Natural killer cell (primary cell): Measurements from ENCODE around the gene ZC3H15. TPM values are rescaled to one million over a fixed set of nuclear protein-coding genes. Genes with fewer than 3 reads are reported as not detected.

Experiments used
- ATAC-seq, 3 donors: fragments of 150-1000 bp in 2 of 3; fragments of 200-7000 bp in 1 of 3; cut with Tn5 transposase; 1 replicate in 1 of 3; 2 replicates in 2 of 3; pipeline ENCODE4 v1.10.0; 2021; ENCODE audit warnings: mild to moderate bottlenecking in 2 of 3, moderate library complexity in 2 of 3
- DNase-seq, 2 donors: peaks; one replicate each; pipeline versions ENCODE4 v3.0.0 to v3.0.0-alpha.2; 2013 to 2021; ENCODE audit warnings: mixed read lengths in 1 of 2
- H3K27ac ChIP-seq: one replicate; pipeline ENCODE4 v1.5.1; 2013; ENCODE audit warnings: mild to moderate bottlenecking, low read length
- H3K27me3 ChIP-seq: one replicate; pipeline ENCODE4 v1.6.1; 2013; ENCODE audit warnings: low read length; ENCODE audit not compliant: control insufficient read depth, insufficient read depth
- H3K36me3 ChIP-seq: one replicate; pipeline ENCODE4 v1.6.1; 2013; ENCODE audit warnings: low read length; ENCODE audit not compliant: control insufficient read depth, insufficient read depth
- H3K4me1 ChIP-seq: one replicate; pipeline ENCODE4 v1.6.1; 2013; ENCODE audit warnings: low read length; ENCODE audit not compliant: control insufficient read depth, insufficient read depth
- H3K4me3 ChIP-seq: one replicate; pipeline ENCODE4 v1.5.1; 2013; ENCODE audit warnings: low read length
- H3K9me3 ChIP-seq: one replicate; pipeline ENCODE4 v1.6.1; 2013; ENCODE audit warnings: low read length; ENCODE audit not compliant: control insufficient read depth, insufficient read depth
- H3K27ac Mint-ChIP-seq, 2 donors: one replicate each; pipeline ENCODE4 v1.8.0; 2022; ENCODE audit warnings: mild to moderate bottlenecking in 2 of 2, mixed read lengths in 2 of 2, moderate library complexity in 1 of 2
- H3K27me3 Mint-ChIP-seq, 2 donors: one replicate each; pipeline ENCODE4 v1.8.0; 2022; ENCODE audit warnings: low read depth in 2 of 2, mixed read lengths in 2 of 2
- H3K36me3 Mint-ChIP-seq: one replicate; pipeline ENCODE4 v1.8.0; 2022; ENCODE audit warnings: mixed read lengths
- H3K4me1 Mint-ChIP-seq, 2 donors: one replicate each; pipeline ENCODE4 v1.8.0; 2022; ENCODE audit warnings: mixed read lengths in 2 of 2
- H3K4me3 Mint-ChIP-seq: one replicate; pipeline ENCODE4 v1.8.0; 2022; ENCODE audit warnings: mild to moderate bottlenecking, moderate library complexity, mixed read lengths
- H3K9me3 Mint-ChIP-seq, 2 donors: one replicate each; pipeline ENCODE4 v1.8.0; 2022; ENCODE audit warnings: mixed read lengths in 2 of 2
- CTCF ChIP-seq: fragments of 200-600 bp; IDR thresholded peaks from one replicate; pipeline ENCODE4 v1.8.0; 2022; ENCODE audit warnings: antibody characterized with exemption
- WGBS: methylation state at CpG from one replicate; pipeline ENCODE4 v1.1.7; 2013; ENCODE audit warnings: missing lambda C conversion rate; ENCODE audit not compliant: insufficient coverage; 5-methylcytosine and 5-hydroxymethylcytosine counted together
- intact Hi-C: fragments of 100-400 bp; cut with micrococcal nuclease; formaldehyde crosslinking; loops from one replicate; pipeline ENCODE4 v1.14.2; 2022
- total RNA-seq, 4 donors: library from RNA; stranded (reverse); fragments of 120-200 nt in 1 of 4; gene quantifications; one replicate each; pipeline versions ENCODE4 v1.2.3 to v1.2.4, GENCODE V29; 2013 to 2022

Gene ZC3H15
- total RNA-seq, 3 donors from 2014 or later (not counting 1 experiment from before 2014, with no cell fraction given) = 92.5 to 115 (median 106) TPM

DNA sequence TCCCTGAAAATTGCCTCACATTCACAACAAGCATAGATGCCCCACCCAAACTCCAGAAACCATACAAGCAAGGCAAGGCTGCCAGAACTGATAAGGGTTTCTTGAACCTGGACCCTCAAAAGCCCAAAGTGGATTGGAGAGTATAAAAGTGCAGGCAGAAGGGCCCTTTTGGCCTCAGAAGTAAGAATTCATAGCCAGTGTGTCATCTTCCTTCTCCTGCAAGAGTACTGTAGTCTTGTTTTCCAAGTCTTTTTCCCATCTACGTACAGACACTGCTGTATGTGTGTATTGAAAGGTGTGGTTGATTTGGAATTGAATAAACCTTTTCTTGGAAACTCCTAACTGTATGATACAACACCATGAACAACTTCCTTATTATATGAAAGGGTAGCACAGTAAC lies 46.8 kb downstream of the ZC3H15 start:
- H3K27me3 ChIP-seq = no peaks in the 10 kb centered on the region
- H3K27ac Mint-ChIP-seq = no peak overlapping the region
- no peak for TF ChIP-seq CTCF
- WGBS = no CpG with 5 or more reads among the region's 1 CpG
- no peak overlapping the region for H3K4me3 ChIP-seq
- H3K27ac ChIP-seq = no peak overlapping the region
- DNase-seq (no peak), ATAC-seq (no peak)
- no peaks in the 10 kb centered on the region for H3K9me3 Mint-ChIP-seq
- no peak overlapping the region for H3K4me3 Mint-ChIP-seq
- no peaks in the 10 kb centered on the region for H3K36me3 ChIP-seq
- H3K4me1 ChIP-seq = no peaks in the 10 kb centered on the region
- H3K27me3 Mint-ChIP-seq = peaks cover 0 to 2% of the 10 kb centered on the region in 2 donors
- H3K9me3 ChIP-seq = no peaks in the 10 kb centered on the region
- intact Hi-C loops = no loop called here
- H3K4me1 Mint-ChIP-seq = no peaks in the 10 kb centered on the region
- no peaks in the 10 kb centered on the region for H3K36me3 Mint-ChIP-seq

GRCh38 chr2:186533717-186534116 lies 47.7 kb downstream of the ZC3H15 start:
- no peak overlapping the region for H3K27ac ChIP-seq
- H3K36me3 ChIP-seq = no peaks in the 10 kb centered on the region
- no peaks in the 10 kb centered on the region for H3K27me3 ChIP-seq
- peaks cover 0 to 5% of the 10 kb centered on the region in 2 donors for H3K27me3 Mint-ChIP-seq
- no peak overlapping the region for H3K27ac Mint-ChIP-seq
- no peak overlapping the region for H3K4me3 Mint-ChIP-seq
- H3K4me3 ChIP-seq = no peak overlapping the region
- no peaks in the 10 kb centered on the region for H3K4me1 ChIP-seq
- ATAC-seq (no peak), DNase-seq (no peak)
- no peaks in the 10 kb centered on the region for H3K4me1 Mint-ChIP-seq
- TF ChIP-seq CTCF = no peak
- H3K9me3 Mint-ChIP-seq = peaks cover 0 to 3% of the 10 kb centered on the region in 2 donors
- intact Hi-C loops = no loop called here
- H3K9me3 ChIP-seq = no peaks in the 10 kb centered on the region
- no peaks in the 10 kb centered on the region for H3K36me3 Mint-ChIP-seq

- H3K9me3 ChIP-seq = no peaks in the 10 kb centered on the region
- H3K27ac Mint-ChIP-seq = no peak overlapping the region
- ATAC-seq = no peak
- H3K4me3 ChIP-seq = no peak overlapping the region
- H3K36me3 Mint-ChIP-seq = no peaks in the 10 kb centered on the region
- DNase-seq = no peak
- H3K4me1 Mint-ChIP-seq = no peaks in the 10 kb centered on the region
- H3K27me3 Mint-ChIP-seq = peaks cover 0 to 5% of the 10 kb centered on the region in 2 donors
- WGBS = no CpG with 5 or more reads among the region's 3 CpGs
- no peak overlapping the region for H3K4me3 Mint-ChIP-seq
- H3K9me3 Mint-ChIP-seq = peaks cover 0 to 3% of the 10 kb centered on the region in 2 donors
- no peak overlapping the region for H3K27ac ChIP-seq
- intact Hi-C loops = no loop called here
- H3K27me3 ChIP-seq = no peaks in the 10 kb centered on the region
- H3K36me3 ChIP-seq = no peaks in the 10 kb centered on the region
- TF ChIP-seq CTCF = no peak
- H3K4me1 ChIP-seq = no peaks in the 10 kb centered on the region
Measured at GRCh38 chr2:186534406-186534805, 48.3 kb downstream of the ZC3H15 start.

DNA sequence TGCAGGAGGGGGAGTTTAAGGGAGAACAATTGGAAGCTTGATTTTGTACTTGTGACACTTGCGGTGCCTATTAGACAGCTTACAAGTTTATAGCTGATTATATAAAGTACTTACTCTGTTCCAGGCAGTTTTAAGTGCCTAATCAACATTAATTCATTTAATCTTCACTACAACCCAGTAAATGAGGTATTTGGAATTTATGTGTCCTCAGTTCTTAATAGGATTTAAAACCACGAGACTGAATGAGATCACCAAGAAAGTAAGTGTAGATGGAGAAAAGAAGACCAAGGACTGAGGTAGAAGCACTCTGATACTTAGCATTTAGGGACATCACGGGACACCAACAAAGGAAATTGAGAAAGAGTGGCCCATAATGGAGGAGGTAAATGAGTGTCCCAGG lies 49.8 kb downstream of the ZC3H15 start:
- H3K9me3 Mint-ChIP-seq = peaks cover 0 to 3% of the 10 kb centered on the region in 2 donors
- Histone ChIP-seq H3K36me3 (no peaks in the 10 kb centered on the region), H3K27me3 (no peaks in the 10 kb centered on the region), H3K9me3 (no peaks in the 10 kb centered on the region), H3K4me1 (no peaks in the 10 kb centered on the region), H3K27ac (no peak overlapping the region), H3K4me3 (no peak overlapping the region)
- H3K4me3 Mint-ChIP-seq = no peak overlapping the region
- no peak for DNase-seq
- TF ChIP-seq CTCF = no peak
- 94% methylated on average over 2 of the region's 3 CpGs for WGBS
- ATAC-seq = no peak
- intact Hi-C loops = no loop called here
- H3K27ac Mint-ChIP-seq = no peak overlapping the region
- H3K4me1 Mint-ChIP-seq = no peaks in the 10 kb centered on the region
- H3K36me3 Mint-ChIP-seq = no peaks in the 10 kb centered on the region
- peaks cover 5% of the 10 kb centered on the region in 2 donors for H3K27me3 Mint-ChIP-seq
